HAP-1 (cell line): ENCODE data around the gene ACSM3.

ENCODE experiments used
- DNase-seq, 2 experiments: peaks; one replicate each; pipeline ENCODE4 v3.0.0-alpha.2; 2016 to 2020; ENCODE audit warnings: low spot score in 2 of 2
- H3K27me3 ChIP-seq: fragments of 250-450 bp; sonication (Bioruptor Pico); 2 replicates; pipeline ENCODE4 v1.5.1; 2020; ENCODE audit warnings: low read depth, mild to moderate bottlenecking, moderate library complexity
- H3K36me3 ChIP-seq: fragments of 250-450 bp; sonication (Bioruptor Pico); replicated peaks from 2 replicates; pipeline ENCODE4 v1.5.1; 2020; ENCODE audit warnings: mild to moderate bottlenecking
- H3K4me1 ChIP-seq: fragments of 250-450 bp; sonication (Bioruptor Pico); 2 replicates; pipeline ENCODE4 v1.5.1; 2020; ENCODE audit warnings: mild to moderate bottlenecking
- H3K4me3 ChIP-seq: fragments of 250-450 bp; sonication (Bioruptor Pico); 2 replicates; pipeline ENCODE4 v1.5.1; 2020; ENCODE audit warnings: mild to moderate bottlenecking, moderate library complexity
- H3K9me3 ChIP-seq: fragments of 250-450 bp; sonication (Bioruptor Pico); 2 replicates; pipeline ENCODE4 v1.5.1; 2020; ENCODE audit warnings: mild to moderate bottlenecking, moderate library complexity
- in situ Hi-C: fragments of 300-500 bp; cut with MboI; formaldehyde crosslinking; loops from 3 replicates; pipeline ENCODE4 v1.14.3; 2020; ENCODE audit warnings: low sequenced_read_pairs, inconsistent platforms, mixed read lengths

ACSM3 gene

GRCh38 chr16:20767577-20767976 lies 3.8 kb downstream of the ACSM3 start:
- Histone ChIP-seq H3K9me3 (peaks cover 8% of the 10 kb centered on the region; the same call in 1 of the 2 replicates), H3K36me3 (no peaks in the 10 kb centered on the region), H3K4me3 (no peak overlapping the region), H3K27me3 (no peaks in the 10 kb centered on the region), H3K4me1 (peaks cover 3% of the 10 kb centered on the region; the same call in 1 of the 2 replicates)
- DNase-seq: no peak
- in situ Hi-C loops: no loop called here

GRCh38 chr16:20768121-20768520 lies 4.3 kb downstream of the ACSM3 start:
- no peak overlapping the region for H3K4me3 ChIP-seq
- peaks cover 3% of the 10 kb centered on the region; the same call in 1 of the 2 replicates for H3K4me1 ChIP-seq
- in situ Hi-C loops: no loop called here
- no peaks in the 10 kb centered on the region for H3K27me3 ChIP-seq
- DNase-seq: no peak
- peaks cover 3% of the 10 kb centered on the region; the same call in 1 of the 2 replicates for H3K9me3 ChIP-seq
- H3K36me3 ChIP-seq: no peaks in the 10 kb centered on the region

- peaks cover 3% of the 10 kb centered on the region; the same call in 1 of the 2 replicates for H3K4me1 ChIP-seq
- no peaks in the 10 kb centered on the region for H3K36me3 ChIP-seq
- H3K27me3 ChIP-seq: no peaks in the 10 kb centered on the region
- in situ Hi-C loops: no loop called here
- no peak for DNase-seq
- no peak overlapping the region for H3K4me3 ChIP-seq
- no peaks in the 10 kb centered on the region for H3K9me3 ChIP-seq
Observed at GRCh38 chr16:20768818-20769217, 5.0 kb downstream of the ACSM3 start.

- H3K4me1 ChIP-seq: peaks cover 7% of the 10 kb centered on the region
- no peaks in the 10 kb centered on the region for H3K9me3 ChIP-seq
- in situ Hi-C loops: no loop called here
- no peak overlapping the region for H3K4me3 ChIP-seq
- no peaks in the 10 kb centered on the region for H3K36me3 ChIP-seq
- H3K27me3 ChIP-seq: no peaks in the 10 kb centered on the region
- DNase-seq: no peak
Observed at GRCh38 chr16:20773679-20774078, 9.9 kb downstream of the ACSM3 start.

- peak; percentile 50 to 84 for DNase-seq
- peaks cover 7% of the 10 kb centered on the region for H3K4me1 ChIP-seq
- H3K36me3 ChIP-seq: no peaks in the 10 kb centered on the region
- in situ Hi-C loops: no loop called here
- no peaks in the 10 kb centered on the region for H3K9me3 ChIP-seq
- no peak overlapping the region for H3K4me3 ChIP-seq
- H3K27me3 ChIP-seq: no peaks in the 10 kb centered on the region
Observed at GRCh38 chr16:20774703-20775362, 11.0 kb downstream of the ACSM3 start.

- no peaks in the 10 kb centered on the region for H3K36me3 ChIP-seq
- no peaks in the 10 kb centered on the region for H3K9me3 ChIP-seq
- no peaks in the 10 kb centered on the region for H3K27me3 ChIP-seq
- in situ Hi-C loops: no loop called here
- no peak for DNase-seq
- no peaks in the 10 kb centered on the region; the same call in 1 of the 2 replicates for H3K4me1 ChIP-seq
- no peak overlapping the region for H3K4me3 ChIP-seq
Observed at GRCh38 chr16:20781697-20782096, 17.9 kb downstream of the ACSM3 start.

GRCh38 chr16:20782470-20782869 lies 18.7 kb downstream of the ACSM3 start:
- Histone ChIP-seq H3K36me3 (no peaks in the 10 kb centered on the region), H3K27me3 (no peaks in the 10 kb centered on the region), H3K4me1 (no peaks in the 10 kb centered on the region; the same call in 1 of the 2 replicates), H3K4me3 (no peak overlapping the region), H3K9me3 (no peaks in the 10 kb centered on the region)
- DNase-seq: no peak
- in situ Hi-C loops: no loop called here

- Histone ChIP-seq H3K36me3 (no peaks in the 10 kb centered on the region), H3K9me3 (no peaks in the 10 kb centered on the region), H3K4me1 (no peaks in the 10 kb centered on the region; the same call in 1 of the 2 replicates), H3K27me3 (no peaks in the 10 kb centered on the region), H3K4me3 (no peak overlapping the region)
- DNase-seq: no peak
- in situ Hi-C loops: no loop called here
Observed at GRCh38 chr16:20784204-20784603, 20.4 kb downstream of the ACSM3 start.

GRCh38 chr16:20789130-20789529 lies 25.3 kb downstream of the ACSM3 start:
- Histone ChIP-seq H3K4me1 (no peaks in the 10 kb centered on the region), H3K36me3 (no peaks in the 10 kb centered on the region), H3K9me3 (no peaks in the 10 kb centered on the region), H3K27me3 (no peaks in the 10 kb centered on the region), H3K4me3 (no peak overlapping the region)
- DNase-seq: no peak
- in situ Hi-C loops: no loop called here

GRCh38 chr16:20791923-20792612 lies 28.3 kb downstream of the ACSM3 start:
- Histone ChIP-seq H3K4me3 (no peak overlapping the region), H3K4me1 (no peaks in the 10 kb centered on the region), H3K27me3 (no peaks in the 10 kb centered on the region), H3K9me3 (no peaks in the 10 kb centered on the region), H3K36me3 (peaks cover 8% of the 10 kb centered on the region; the same call in 1 of the 2 replicates)
- DNase-seq: no peak
- in situ Hi-C loops: no loop called here

GRCh38 chr16:20798364-20798763 lies 34.5 kb downstream of the ACSM3 start:
- Histone ChIP-seq H3K36me3 (peaks cover 41% of the 10 kb centered on the region), H3K9me3 (no peaks in the 10 kb centered on the region), H3K4me1 (no peaks in the 10 kb centered on the region), H3K4me3 (no peak overlapping the region), H3K27me3 (no peaks in the 10 kb centered on the region)
- no peak for DNase-seq
- in situ Hi-C loops: no loop called here

GRCh38 chr16:20799599-20799998 lies 35.8 kb downstream of the ACSM3 start:
- Histone ChIP-seq H3K27me3 (no peaks in the 10 kb centered on the region), H3K4me3 (no peak overlapping the region), H3K9me3 (no peaks in the 10 kb centered on the region), H3K36me3 (peaks cover 41% of the 10 kb centered on the region), H3K4me1 (no peaks in the 10 kb centered on the region; the same call in 1 of the 2 replicates)
- in situ Hi-C loops: no loop called here
- peak in 1 of 2 experiments; percentile 22 for DNase-seq

GRCh38 chr16:20801278-20801677 lies 37.5 kb downstream of the ACSM3 start:
- no peak for DNase-seq
- Histone ChIP-seq H3K9me3 (no peaks in the 10 kb centered on the region), H3K4me1 (peaks cover 4% of the 10 kb centered on the region; the same call in 1 of the 2 replicates), H3K4me3 (no peak overlapping the region), H3K36me3 (peaks cover 39% of the 10 kb centered on the region), H3K27me3 (no peaks in the 10 kb centered on the region)
- in situ Hi-C loops: no loop called here

- no peak overlapping the region for H3K4me3 ChIP-seq
- peaks cover 4% of the 10 kb centered on the region; the same call in 1 of the 2 replicates for H3K4me1 ChIP-seq
- peaks cover 24% of the 10 kb centered on the region for H3K36me3 ChIP-seq
- in situ Hi-C loops: no loop called here
- H3K27me3 ChIP-seq: no peaks in the 10 kb centered on the region
- H3K9me3 ChIP-seq: no peaks in the 10 kb centered on the region
- DNase-seq: no peak
Observed at GRCh38 chr16:20803192-20803560, 39.4 kb downstream of the ACSM3 start.
